GM18502 (cell line): Measurements from ENCODE around the gene BTBD2.

Experiments
- ATAC-seq: cut with Tn5 transposase; IDR thresholded peaks from one replicate; pipeline ENCODE4 v1.9.1; 2021; ENCODE audit warnings: mild to moderate bottlenecking; ENCODE audit not compliant: unreplicated experiment, poor library complexity

BTBD2 gene

GRCh38 chr19:1968279-1969175 is 47.0 kb downstream of the BTBD2 start:
- no peak for ATAC-seq

DNA sequence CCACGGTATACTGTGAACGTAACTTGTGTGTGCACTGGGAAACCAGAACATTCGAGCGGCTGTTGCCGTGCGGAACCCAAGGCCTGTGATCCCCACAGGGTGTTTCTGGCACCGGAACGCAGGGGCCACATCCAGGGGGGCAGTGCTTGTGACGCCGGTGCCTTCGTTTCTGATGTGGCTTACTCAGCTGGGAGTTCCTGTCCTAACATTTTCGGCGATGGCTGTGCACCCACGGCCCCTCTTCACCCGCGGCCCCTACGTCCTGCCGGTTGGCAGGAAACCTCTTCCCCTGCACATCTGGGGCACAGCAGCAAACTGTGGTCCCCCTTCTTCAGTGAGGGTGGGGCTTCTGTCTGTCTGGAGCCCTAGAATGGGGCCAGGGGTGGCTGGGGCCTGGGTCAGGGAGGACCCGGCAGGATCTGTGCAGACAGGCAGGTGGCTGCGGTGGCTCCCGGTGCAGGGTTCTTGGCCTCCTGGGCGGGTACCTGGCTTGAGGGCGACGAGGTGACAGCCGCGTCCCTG is 48.4 kb downstream of the BTBD2 start:
- ATAC-seq: no peak

- ATAC-seq: no peak
These were observed 52.8 kb downstream of the BTBD2 start for GRCh38 chr19:1962674-1963073.

- ATAC-seq: no peak
These were observed 54.3 kb downstream of the BTBD2 start for GRCh38 chr19:1961000-1961883.

DNA sequence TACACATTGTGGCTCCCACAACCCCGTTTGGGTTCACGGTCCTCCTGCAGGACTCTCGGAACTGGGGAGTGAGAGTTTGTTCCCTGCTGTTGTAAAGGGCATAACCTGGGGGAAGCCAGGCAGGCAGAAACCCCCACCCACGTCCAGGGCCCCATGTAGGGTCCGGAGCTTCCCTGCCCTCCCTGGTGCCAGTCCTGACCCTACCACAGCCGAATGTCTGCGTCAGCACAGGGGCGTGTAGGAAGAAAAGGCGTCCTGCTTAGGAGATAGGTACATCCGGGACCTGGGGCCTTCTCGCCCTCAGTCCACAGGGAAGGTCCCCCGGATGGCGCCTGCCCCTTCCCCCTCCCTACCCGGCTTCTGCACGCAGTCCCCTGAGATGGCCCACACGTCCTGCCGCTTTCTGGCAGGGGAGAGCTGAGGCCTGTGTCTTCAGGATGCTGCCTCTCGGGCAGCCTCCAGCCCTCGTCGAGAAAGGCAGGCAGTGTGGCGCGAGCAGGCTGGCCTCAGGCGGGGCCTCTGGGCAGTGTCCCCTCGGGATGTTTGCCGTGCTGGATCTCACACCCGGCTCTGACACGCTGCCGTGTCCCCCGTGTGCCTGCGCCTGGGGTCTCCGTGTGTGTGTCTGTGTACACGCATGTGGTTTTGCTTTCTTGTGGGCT is 55.5 kb downstream of the BTBD2 start:
- ATAC-seq: no peak

- ATAC-seq: no peak
These were observed 57.8 kb downstream of the BTBD2 start for GRCh38 chr19:1957562-1958248.

DNA sequence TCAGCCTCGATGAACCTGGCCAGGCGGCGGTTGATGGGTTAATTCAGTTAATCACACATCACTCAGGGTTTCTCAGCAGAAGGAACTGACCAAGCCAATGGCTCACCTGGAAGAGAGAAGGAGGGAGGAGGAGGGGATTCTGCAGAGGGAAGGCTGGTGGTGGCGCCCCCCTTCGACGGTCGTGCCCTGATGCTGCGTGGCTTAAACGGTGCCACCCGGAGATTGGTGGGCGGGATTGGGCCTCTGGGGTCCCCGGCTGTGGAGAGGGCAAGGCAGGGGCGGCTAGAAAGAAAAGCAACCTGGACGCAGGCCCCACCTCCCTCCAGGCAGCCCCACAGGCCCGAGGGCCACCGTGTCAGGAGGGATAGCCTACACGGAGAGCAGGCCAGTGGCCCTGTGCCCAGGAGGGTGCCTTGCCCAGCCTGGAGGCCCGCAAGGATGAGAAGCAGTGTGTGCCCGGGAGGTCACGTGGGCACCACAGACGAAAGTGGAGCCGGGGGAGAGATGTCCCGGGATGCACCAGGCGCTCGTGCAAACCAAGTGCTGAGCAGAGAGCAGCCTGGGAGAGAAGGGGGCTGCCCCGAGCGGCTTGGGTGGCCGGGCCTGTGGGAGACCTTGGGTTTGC is 58.5 kb downstream of the BTBD2 start:
- ATAC-seq: no peak

DNA sequence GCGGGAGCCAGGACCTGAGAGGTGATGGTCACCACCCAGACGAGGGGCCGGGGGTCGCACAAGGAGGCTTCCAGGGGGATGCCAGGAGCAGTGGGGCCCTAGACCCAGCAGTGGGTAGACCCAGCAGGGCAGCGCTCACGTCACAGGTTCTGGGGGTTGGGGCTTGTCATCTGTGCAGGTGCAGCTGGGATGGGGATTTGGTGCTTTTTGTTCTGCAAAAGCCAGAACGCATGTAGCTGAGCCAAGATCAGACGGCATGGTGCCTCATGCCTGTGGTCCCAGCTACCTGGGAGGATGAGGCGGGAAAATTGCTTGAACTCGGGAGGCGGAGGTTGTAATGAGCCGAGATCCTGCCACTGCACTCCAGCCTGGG is 59.4 kb downstream of the BTBD2 start:
- no peak for ATAC-seq

GRCh38 chr19:1955171-1956121 is 60.1 kb downstream of the BTBD2 start:
- ATAC-seq: no peak

DNA sequence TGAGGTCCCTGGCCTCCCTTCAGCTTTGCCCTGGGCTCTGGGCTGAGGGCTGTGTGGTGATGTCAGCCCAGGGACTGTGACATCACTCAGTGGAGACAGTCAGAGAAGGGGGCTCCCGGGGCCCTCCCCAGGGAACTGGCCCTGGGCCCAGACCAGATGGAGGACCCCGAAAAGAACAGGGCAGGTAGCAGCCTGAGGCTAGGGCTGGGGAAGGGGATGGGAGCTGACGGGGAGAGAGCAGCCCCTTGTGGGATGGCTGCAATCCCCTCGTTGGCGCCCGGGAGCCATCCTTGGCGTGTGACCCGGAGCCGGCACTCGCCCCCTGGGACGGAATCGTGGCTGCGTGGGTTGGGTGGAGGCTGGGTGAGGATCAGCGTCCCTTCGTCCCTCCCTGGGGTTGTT is 61.0 kb downstream of the BTBD2 start:
- no peak for ATAC-seq

DNA sequence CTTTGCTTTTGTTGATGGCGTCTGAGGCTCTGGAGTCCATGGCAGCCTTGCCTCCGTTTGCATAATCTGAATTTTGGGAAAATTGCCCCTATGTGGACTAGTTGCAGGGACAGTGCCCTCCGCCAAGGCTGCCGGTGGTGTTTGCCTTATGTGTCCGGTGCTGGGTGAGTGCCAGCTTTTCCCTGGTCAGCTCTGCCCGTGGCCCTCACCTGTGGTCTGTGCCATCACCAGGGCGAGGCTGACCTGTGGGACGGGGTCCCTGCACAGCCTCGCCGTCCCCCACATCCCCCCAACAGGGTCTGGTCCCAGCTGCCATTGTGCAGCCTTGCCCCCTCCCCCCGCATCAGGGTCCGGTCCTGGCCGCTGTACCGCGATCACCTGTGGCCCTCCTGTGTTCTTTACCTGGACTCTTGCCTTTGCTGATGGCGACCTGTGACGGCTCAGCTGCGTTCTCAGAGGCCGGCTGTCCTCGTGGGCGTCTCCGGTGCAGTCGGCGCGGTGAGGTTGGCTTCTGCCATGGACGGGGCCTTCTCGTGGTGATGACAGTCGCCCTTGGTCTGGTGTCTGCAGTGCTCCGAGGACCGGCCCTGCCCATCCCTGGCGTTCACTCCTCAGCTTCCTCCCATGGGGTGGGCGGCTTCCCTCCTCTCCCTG is 61.9 kb downstream of the BTBD2 start:
- no peak for ATAC-seq

- no peak for ATAC-seq
These were observed 62.5 kb downstream of the BTBD2 start for GRCh38 chr19:1953037-1953436.

DNA sequence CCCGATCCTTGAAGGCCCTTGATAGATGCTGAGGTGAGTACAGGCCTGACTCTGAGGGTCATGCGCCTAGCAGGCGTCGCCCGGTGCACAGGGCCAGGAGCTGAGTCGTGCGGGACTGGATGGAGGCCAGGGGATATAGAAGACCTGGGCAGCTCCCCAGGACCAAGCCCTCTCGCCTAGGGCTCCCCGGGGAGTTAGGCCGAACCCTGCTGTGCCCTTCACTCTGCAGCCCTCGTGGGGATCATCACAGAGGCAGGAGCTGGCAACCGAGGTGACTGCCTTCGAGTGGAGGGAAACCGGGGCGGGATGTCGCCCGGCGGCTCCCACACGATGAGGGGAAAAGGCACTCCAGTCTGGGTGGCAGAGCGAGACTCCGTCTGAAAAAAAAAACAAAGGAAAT is 62.9 kb downstream of the BTBD2 start:
- no peak for ATAC-seq

GRCh38 chr19:1950640-1951039 is 64.9 kb downstream of the BTBD2 start:
- ATAC-seq: no peak

DNA sequence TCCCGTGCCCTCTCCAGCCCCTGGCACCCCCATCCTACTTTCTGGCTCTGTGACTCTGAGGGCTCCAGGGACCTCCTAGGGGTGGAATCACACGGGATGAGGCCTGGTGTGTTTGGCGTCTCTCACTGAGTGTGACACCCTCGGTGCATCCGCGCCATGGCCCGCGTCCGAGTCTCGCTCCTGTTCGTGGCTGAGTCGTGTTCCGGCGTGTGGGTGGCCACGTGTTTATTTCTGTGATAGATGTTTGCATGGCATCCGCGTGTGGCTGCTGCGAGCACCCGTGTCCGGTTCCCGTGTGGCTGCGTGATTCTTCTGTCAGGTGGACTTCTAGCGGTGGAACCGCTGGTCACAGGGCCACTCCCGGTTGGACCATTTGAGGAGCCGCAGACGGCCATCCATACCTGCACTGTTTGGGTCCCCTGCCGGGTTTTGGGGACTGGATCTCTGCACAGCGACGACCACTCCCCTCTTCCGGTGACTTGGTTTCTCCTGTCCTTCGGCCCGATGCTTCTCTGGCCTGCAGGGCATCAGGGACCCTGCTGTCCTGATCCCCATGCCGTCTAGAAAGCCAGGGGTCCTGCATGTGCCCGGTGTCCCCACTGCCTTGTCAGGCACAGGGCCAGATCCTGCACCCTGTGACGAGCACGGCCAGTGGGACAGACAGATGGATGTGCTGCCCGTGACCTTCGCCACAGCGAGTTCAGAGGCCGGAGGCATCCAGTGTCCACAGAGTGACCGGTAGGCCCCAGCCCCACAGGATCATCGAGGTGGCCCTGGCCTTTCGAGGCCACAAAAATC is 66.0 kb downstream of the BTBD2 start:
- ATAC-seq: no peak

GRCh38 chr19:1947651-1948209 is 67.8 kb downstream of the BTBD2 start:
- ATAC-seq: no peak

- ATAC-seq: no peak
These were observed 69.6 kb downstream of the BTBD2 start for GRCh38 chr19:1945899-1946298.
